ENCODE data around the gene DENND2D. TPM values are rescaled to one million over a fixed set of nuclear protein-coding genes. Genes with fewer than 3 reads are reported as not detected.

Gene DENND2D
- total and polyA plus RNA-seq, 9 of the 15 experiments (the other 6 are each of a cell fraction or from before 2014, with no cell fraction given) = 0.08 to 0.44 (median 0.13) TPM; not detected in 6

- TF ChIP-seq, protein P1, sequence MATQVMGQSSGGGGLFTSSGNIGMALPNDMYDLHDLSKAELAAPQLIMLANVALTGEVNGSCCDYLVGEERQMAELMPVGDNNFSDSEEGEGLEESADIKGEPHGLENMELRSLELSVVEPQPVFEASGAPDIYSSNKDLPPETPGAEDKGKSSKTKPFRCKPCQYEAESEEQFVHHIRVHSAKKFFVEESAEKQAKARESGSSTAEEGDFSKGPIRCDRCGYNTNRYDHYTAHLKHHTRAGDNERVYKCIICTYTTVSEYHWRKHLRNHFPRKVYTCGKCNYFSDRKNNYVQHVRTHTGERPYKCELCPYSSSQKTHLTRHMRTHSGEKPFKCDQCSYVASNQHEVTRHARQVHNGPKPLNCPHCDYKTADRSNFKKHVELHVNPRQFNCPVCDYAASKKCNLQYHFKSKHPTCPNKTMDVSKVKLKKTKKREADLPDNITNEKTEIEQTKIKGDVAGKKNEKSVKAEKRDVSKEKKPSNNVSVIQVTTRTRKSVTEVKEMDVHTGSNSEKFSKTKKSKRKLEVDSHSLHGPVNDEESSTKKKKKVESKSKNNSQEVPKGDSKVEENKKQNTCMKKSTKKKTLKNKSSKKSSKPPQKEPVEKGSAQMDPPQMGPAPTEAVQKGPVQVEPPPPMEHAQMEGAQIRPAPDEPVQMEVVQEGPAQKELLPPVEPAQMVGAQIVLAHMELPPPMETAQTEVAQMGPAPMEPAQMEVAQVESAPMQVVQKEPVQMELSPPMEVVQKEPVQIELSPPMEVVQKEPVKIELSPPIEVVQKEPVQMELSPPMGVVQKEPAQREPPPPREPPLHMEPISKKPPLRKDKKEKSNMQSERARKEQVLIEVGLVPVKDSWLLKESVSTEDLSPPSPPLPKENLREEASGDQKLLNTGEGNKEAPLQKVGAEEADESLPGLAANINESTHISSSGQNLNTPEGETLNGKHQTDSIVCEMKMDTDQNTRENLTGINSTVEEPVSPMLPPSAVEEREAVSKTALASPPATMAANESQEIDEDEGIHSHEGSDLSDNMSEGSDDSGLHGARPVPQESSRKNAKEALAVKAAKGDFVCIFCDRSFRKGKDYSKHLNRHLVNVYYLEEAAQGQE (IDR thresholded peaks at IDR 0.05; ENCODE audit: borderline replicate concordance) = no peak
- TF ChIP-seq, protein P1 (CRISPR knock-in tag; IDR thresholded peaks at IDR 0.05; ENCODE audit: low read depth) = peak; percentile 75; the same call in 1 of the 2 replicates
- TF ChIP-seq GATAD2A (IDR thresholded peaks at IDR 0.05) (peak; percentile 30; the same call in 1 of the 2 replicates), SRF (CRISPR knock-in tag; IDR thresholded peaks at IDR 0.05) (peak in 1 of 2 experiments; percentile 59; a peak in 1 of 4 replicates), GABPA (tag; conservative IDR thresholded peaks at IDR 0.05; ENCODE audit: low read depth) (peak; percentile 45; the same call in 1 of the 2 replicates), TRIM24 (IDR thresholded peaks at IDR 0.05) (no peak), ZNF449 (CRISPR knock-in tag; IDR thresholded peaks at IDR 0.05) (peak; percentile 56; the same call in 1 of the 2 replicates), SMARCE1 (IDR thresholded peaks at IDR 0.05) (peak; percentile 62; the same call in 1 of the 2 replicates), KDM2B (CRISPR knock-in tag; IDR thresholded peaks at IDR 0.05) (no peak)
These were observed 60.3 kb downstream of the DENND2D start, which contains the start of the genes CEPT1 and DRAM2 (continued) for GRCh38 chr1:111139956-111140679.

All from K562 (cell line).